ENCODE data around the gene DNAI1. TPM values are rescaled to one million over a fixed set of nuclear protein-coding genes. Genes with fewer than 3 reads are reported as not detected.

Gene DNAI1
- total and polyA plus RNA-seq, 2 of the 13 experiments (the other 11 are each of a cell fraction or from before 2014, with no cell fraction given) = not detected

- no peak for TF ChIP-seq ZNF160 (CRISPR knock-in tag; IDR thresholded peaks at IDR 0.05)
- TF ChIP-seq SP2 (CRISPR knock-in tag; IDR thresholded peaks at IDR 0.05) = no peak; the same call in 1 of the 2 replicates
- TF ChIP-seq DMTF1 (CRISPR knock-in tag; IDR thresholded peaks at IDR 0.05) = no peak
- TF ChIP-seq FOXP4 (CRISPR knock-in tag; IDR thresholded peaks at IDR 0.05) = no peak
- peak; percentile 85 for TF ChIP-seq GABPB1 (CRISPR knock-in tag; IDR thresholded peaks at IDR 0.05)
- TF ChIP-seq FOXK2 (IDR thresholded peaks at IDR 0.05) = no peak
- TF ChIP-seq TERF1 (CRISPR knock-in tag; IDR thresholded peaks at IDR 0.05) = no peak
- TF ChIP-seq DMAP1 (CRISPR knock-in tag; IDR thresholded peaks at IDR 0.05) = 0 out of 2 replicates have a peak, but pooled peaks have one; percentile 5
- TF ChIP-seq FOXM1 (CRISPR knock-in tag; IDR thresholded peaks at IDR 0.05) = no peak
- no peak for TF ChIP-seq ZNF124 (CRISPR knock-in tag; IDR thresholded peaks at IDR 0.05)
- TF ChIP-seq IRX3 (CRISPR knock-in tag; IDR thresholded peaks at IDR 0.05; ENCODE audit: borderline replicate concordance, low read depth) = no peak
- no peak; a peak in 1 of 4 replicates for TF ChIP-seq HMGXB4 (CRISPR knock-in tag; IDR thresholded peaks at IDR 0.05; ENCODE audit: borderline replicate concordance in 1 of 2, low read depth in 1 of 2)
- no peak for TF ChIP-seq AHR (CRISPR knock-in tag; IDR thresholded peaks at IDR 0.05)
- TF ChIP-seq ZSCAN25 (CRISPR knock-in tag; IDR thresholded peaks at IDR 0.05) = no peak
- TF ChIP-seq DNMT3B (CRISPR knock-in tag; conservative IDR thresholded peaks at IDR 0.05) = no peak
- no peak for TF ChIP-seq RNF2 (conservative IDR thresholded peaks at IDR 0.05; ENCODE audit: low read depth)
- TF ChIP-seq RELA (CRISPR knock-in tag; IDR thresholded peaks at IDR 0.05) = no peak
- TF ChIP-seq ZFP91 (CRISPR knock-in tag; IDR thresholded peaks at IDR 0.05; ENCODE audit: borderline replicate concordance) = peak; percentile 46; the same call in 1 of the 2 replicates
Observed at GRCh38 chr9:34458013-34458958, at the start of gene DNAI1, which contains the start of gene FAM219A (continued).

All from HepG2 (cell line).